G401 (cell line): ENCODE measurements around the gene RNASE8. TPM values are rescaled to one million over a fixed set of nuclear protein-coding genes. Genes with fewer than 3 reads are reported as not detected.

ENCODE experiments used
- DNase-seq: peaks from one replicate; pipeline ENCODE4 v3.0.0-alpha.2; 2015; ENCODE audit warnings: low spot score
- in situ Hi-C: cut with HindIII; loops from 2 replicates; pipeline ENCODE4 v1.10.0; 2016; ENCODE audit warnings: low sequenced_read_pairs, mixed read lengths
- total RNA-seq: library from RNA; depleted of rRNA; stranded (reverse); fragments of >200 nt; shearing (Covaris generic); gene quantifications from 2 replicates; pipeline ENCODE4 v1.2.3, GENCODE V29; 2014

Gene RNASE8
- total RNA-seq, 1 experiment from 2014 or later: not detected

- in situ Hi-C loops: no loop called here
These were observed 11.9 kb downstream of the RNASE8 start for GRCh38 chr14:21069388-21070082.

GRCh38 chr14:21070083-21070609 lies 12.5 kb downstream of the RNASE8 start, which contains the start of gene ARHGEF40:
Gene ARHGEF40 (plus strand): TSS chr14:21070304. CDS start chr14:21070397, 93 bp downstream.
- in situ Hi-C loops: no loop called here
- peak; percentile 79 for DNase-seq

More at GRCh38 chr14:21069388-21070082, 11.9 kb downstream of the RNASE8 start:
- peak; percentile 62 for DNase-seq

- in situ Hi-C loops: no loop called here
- peak; percentile 51 for DNase-seq
These were observed 13.1 kb downstream of the RNASE8 start for GRCh38 chr14:21070610-21071224.

GRCh38 chr14:21071225-21072030 lies 13.8 kb downstream of the RNASE8 start:
- in situ Hi-C loops: no loop called here
- DNase-seq: peak; percentile 59

- DNase-seq: peak; percentile 20
These were observed 14.4 kb downstream of the RNASE8 start for GRCh38 chr14:21072031-21072473.

GRCh38 chr14:21072781-21073339 lies 15.2 kb downstream of the RNASE8 start:
- in situ Hi-C loops: no loop called here
- peak; percentile 28 for DNase-seq

More at GRCh38 chr14:21072031-21072473, 14.4 kb downstream of the RNASE8 start:
- in situ Hi-C loops: no loop called here

- in situ Hi-C loops: no loop called here
- no peak for DNase-seq
These were observed 16.3 kb downstream of the RNASE8 start for GRCh38 chr14:21073921-21074320.

- peak; percentile 78 for DNase-seq
- in situ Hi-C loops: no loop called here
These were observed 17.0 kb downstream of the RNASE8 start for GRCh38 chr14:21074398-21075272.

- DNase-seq: no peak
- in situ Hi-C loops: no loop called here
These were observed 18.3 kb downstream of the RNASE8 start for GRCh38 chr14:21075719-21076437.

GRCh38 chr14:21077672-21078071 lies 20.1 kb downstream of the RNASE8 start:
- in situ Hi-C loops: no loop called here
- no peak for DNase-seq

- in situ Hi-C loops: no loop called here
- no peak for DNase-seq
These were observed 20.7 kb downstream of the RNASE8 start for GRCh38 chr14:21078287-21078686.

GRCh38 chr14:21078726-21079125 lies 21.1 kb downstream of the RNASE8 start:
- DNase-seq: no peak
- in situ Hi-C loops: no loop called here

- in situ Hi-C loops: no loop called here
- DNase-seq: no peak
These were observed 24.0 kb downstream of the RNASE8 start for GRCh38 chr14:21081521-21082142.

- in situ Hi-C loops: no loop called here
- DNase-seq: no peak
These were observed 26.1 kb downstream of the RNASE8 start for GRCh38 chr14:21083565-21084325.

GRCh38 chr14:21084396-21084795 lies 26.8 kb downstream of the RNASE8 start:
- DNase-seq: no peak
- in situ Hi-C loops: no loop called here

- in situ Hi-C loops: no loop called here
- DNase-seq: no peak
These were observed 27.6 kb downstream of the RNASE8 start for GRCh38 chr14:21084998-21085853.
